HG03159 (cell line): Measurements from ENCODE around the gene MYO1D.
"Not testable (repeated sequence)": the region's sequence is repeated elsewhere in the genome, so short reads cannot be mapped to it uniquely, and the experiment has no call there.

Source experiments
- ATAC-seq: cut with Tn5 transposase; IDR thresholded peaks from one replicate; pipeline ENCODE4 v1.9.1; 2021; ENCODE audit warnings: mild to moderate bottlenecking, moderate library complexity; ENCODE audit not compliant: unreplicated experiment

Gene MYO1D

GRCh38 chr17:32481193-32481592 is 395.7 kb downstream of the MYO1D start:
- no peak for ATAC-seq

- ATAC-seq, result no peak
Measured at GRCh38 chr17:32479074-32479617, 397.8 kb downstream of the MYO1D start.

DNA sequence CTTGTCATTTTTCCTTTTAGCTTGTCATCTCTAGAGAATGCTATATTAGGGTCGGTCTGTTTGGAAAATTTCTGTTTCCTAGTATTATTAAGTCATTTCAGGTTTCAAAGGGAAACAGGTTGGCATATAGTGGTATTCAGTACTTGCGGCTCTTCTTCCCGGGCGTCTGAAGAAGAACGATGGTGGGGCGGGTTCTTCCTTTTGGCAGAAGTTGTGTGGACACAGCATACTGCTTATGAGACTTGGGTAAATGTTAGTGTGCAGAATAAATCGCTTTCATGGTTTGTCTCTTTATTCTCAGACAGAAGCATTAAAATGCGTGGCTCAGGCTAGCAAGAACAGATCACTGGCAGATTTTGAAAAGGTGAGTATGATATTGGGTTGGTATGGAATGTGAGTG is 399.7 kb downstream of the MYO1D start:
- ATAC-seq, result no peak

GRCh38 chr17:32475258-32475657 is 401.7 kb downstream of the MYO1D start:
- ATAC-seq, result no peak

GRCh38 chr17:32471652-32472051 is 405.3 kb downstream of the MYO1D start:
- ATAC-seq, result no peak

- ATAC-seq, result no peak
Measured at GRCh38 chr17:32470405-32471167, 406.3 kb downstream of the MYO1D start.

- ATAC-seq, result no peak
Measured at GRCh38 chr17:32467949-32468348, 409.0 kb downstream of the MYO1D start.

DNA sequence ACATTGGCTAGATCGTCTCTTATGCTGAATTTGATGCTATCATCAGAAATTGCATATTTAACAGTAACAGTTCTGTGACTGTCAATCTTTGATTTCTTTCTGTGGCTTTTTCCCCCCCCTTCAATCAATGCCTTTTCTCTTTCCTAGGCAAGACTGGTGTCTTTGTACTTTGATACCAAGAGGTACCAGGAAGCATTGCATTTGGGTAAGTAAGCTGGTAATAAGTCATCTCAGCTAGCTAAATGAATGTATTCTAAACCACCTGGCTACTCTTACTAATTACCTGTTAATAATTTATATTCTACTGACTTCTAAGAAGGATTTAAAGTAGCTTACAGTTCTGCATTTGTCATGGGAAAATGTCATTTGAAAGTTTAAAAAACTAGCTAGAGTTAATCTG is 412.6 kb downstream of the MYO1D start:
- ATAC-seq, result no peak

DNA sequence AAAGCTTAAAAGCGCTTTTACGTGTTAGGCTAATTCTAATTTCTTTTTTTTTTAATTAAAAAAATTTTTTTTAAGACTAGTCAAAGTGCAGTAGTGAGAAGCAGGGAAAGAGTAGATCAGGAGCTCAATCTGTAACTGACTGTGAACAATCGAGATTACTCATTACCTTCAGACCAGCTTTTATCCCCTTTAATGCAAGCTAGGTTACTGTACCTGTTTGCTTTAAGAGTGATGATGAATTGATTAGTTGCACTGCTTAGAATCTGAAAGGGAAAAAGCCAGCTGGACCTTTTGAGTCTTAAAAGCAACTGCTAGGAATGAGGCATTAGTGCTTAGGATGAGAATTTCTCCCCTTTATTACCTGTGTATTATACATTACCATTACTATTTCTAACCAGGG is 413.6 kb downstream of the MYO1D start:
- no peak for ATAC-seq

- ATAC-seq, result no peak
Measured at GRCh38 chr17:32461853-32462617, 414.9 kb downstream of the MYO1D start.

DNA sequence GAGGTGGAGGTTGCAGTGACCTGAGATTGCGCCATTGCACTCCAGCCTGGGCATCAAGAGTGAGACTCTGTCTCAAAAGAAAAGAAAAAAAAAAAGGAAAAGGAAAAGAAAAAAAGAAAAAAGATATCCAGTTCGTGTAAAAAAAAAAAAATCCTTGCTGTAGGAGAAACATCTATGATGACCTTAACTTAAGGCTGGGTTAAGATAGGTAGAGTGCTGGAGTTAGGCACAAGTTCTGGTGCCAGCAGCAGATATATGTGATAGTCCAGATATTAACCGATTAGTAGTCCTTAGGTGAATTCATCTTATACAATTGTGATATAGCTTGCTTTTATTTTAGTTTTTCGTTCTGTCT is 415.4 kb downstream of the MYO1D start:
- no peak for ATAC-seq

GRCh38 chr17:32460054-32460453 is 416.9 kb downstream of the MYO1D start:
- no peak for ATAC-seq

- no peak for ATAC-seq
Measured at GRCh38 chr17:32458371-32458770, 418.6 kb downstream of the MYO1D start.

GRCh38 chr17:32453370-32453769 is 423.6 kb downstream of the MYO1D start:
- ATAC-seq, result no peak

DNA sequence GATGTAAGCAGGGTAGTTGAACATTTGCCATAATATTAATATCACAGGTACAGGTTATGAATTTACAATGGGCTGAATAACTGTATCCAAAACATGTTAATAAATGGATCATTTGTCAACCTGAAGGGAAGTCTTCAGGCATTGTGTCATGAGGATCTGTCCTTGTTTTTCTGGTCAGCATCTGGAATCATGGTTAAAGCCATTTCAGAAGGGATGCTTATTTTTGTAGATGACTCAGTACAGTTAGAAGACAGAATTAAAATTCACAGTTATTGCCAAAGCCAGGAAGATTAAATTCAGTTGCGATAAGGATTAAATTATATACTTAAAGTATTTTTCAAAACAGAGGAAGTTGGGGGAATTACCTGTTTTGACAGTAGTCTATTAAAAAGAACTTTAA is 424.6 kb downstream of the MYO1D start:
- ATAC-seq, result no peak

DNA sequence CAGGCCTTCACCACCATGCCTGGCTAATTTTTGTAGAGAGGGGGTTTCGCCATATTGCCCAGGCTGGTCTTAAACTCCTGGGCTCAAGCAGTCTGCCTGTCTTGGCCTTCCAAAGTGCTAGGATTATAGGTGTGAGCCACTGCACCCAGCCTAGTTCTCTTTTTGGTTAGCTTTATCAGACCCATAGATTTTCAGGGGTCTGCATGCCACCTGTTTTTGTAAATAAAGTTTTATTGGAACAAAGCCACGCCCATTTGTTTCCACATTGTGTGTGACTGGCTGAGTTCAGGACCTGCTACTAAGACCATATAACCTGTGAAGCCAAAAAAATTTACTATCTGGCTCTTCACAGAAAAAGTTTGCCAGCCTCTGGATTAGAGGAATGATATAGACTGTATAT is 425.0 kb downstream of the MYO1D start:
- ATAC-seq, result no peak

DNA sequence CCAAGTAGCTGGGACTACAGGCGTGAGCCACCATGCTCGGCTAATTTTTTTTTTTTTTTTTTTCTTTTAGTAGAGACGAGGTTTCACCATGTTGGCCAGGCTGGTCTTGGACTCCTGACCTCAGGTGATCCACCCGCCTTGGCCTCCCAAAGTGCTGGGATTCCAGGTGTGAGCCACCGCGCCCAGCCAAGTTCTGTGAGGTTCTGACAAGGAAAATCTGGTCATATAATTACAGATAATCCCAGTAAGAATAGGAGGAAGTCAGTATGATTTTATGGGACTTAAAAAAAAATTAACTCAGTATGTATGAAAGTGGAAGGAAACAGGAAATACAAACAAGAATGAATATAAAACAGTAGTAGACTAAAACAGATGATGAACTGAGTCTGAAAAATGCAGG is 426.5 kb downstream of the MYO1D start:
- not testable (repeated sequence) for ATAC-seq

- ATAC-seq, result no peak
Measured at GRCh38 chr17:32449963-32450362, 427.0 kb downstream of the MYO1D start.

GRCh38 chr17:32446949-32447348 is 430.0 kb downstream of the MYO1D start:
- no peak for ATAC-seq

DNA sequence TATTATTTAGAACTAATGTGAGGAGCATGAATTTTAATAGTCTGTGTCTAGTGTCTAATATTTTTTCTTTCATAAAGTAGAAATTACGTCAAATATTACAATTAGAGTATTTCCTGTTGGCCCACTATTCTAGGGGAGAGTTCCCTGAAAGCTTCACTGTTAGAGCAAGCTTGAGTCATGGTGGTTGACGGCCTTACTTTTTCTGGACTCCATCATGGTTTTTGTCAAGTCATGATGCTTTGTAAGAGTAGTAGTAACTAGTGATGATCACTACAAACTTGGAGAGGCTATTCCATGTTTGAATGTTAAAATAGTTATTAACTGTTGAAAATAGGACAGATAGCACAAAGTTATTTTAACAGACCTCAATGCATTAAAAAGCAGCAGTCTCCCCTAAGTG is 431.0 kb downstream of the MYO1D start:
- ATAC-seq, result no peak

DNA sequence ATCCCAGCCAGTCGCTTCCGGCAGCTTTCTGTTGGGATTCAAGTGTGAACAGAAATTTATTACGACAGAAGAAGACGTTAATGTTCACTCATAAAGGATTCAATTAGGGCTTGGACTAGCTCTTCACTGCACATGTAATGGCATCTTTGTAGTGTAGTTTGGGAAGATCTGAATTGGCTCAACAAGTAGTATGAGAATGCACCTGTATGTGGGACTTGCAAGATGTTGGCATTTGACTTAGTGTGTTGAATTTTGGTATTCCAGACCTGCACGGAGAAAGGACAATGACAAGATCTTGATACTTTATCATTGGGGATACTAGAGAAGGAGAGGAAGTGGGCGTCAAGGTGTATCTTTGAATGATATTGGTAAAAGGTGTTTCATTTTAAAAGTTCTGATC is 431.4 kb downstream of the MYO1D start:
- ATAC-seq, result no peak

GRCh38 chr17:32445074-32445415 is 431.9 kb downstream of the MYO1D start:
- no peak for ATAC-seq
